CD4-positive, alpha-beta T cell treated with Interferon alpha-2 for 1 hour (primary cell): ENCODE results near the gene B4GALNT1.
"Not testable (repeated sequence)": the region's sequence is repeated elsewhere in the genome, so short reads cannot be mapped to it uniquely, and the experiment has no call there.

Experiments
- DNase-seq, 2 donors: peaks; one replicate each; pipeline ENCODE4 v3.0.0-alpha.2; 2020 to 2022

B4GALNT1 gene

GRCh38 chr12:57632958-57633840, at the start of gene B4GALNT1:
Gene B4GALNT1, minus strand, starts transcription at chr12:57633201. Its CDS starts 1,069 bp downstream, at chr12:57632132.
- peak; percentile 58 to 72 for DNase-seq

- DNase-seq: no peak
These were observed 46.7 kb upstream of the B4GALNT1 start for GRCh38 chr12:57679697-57680096.

DNA sequence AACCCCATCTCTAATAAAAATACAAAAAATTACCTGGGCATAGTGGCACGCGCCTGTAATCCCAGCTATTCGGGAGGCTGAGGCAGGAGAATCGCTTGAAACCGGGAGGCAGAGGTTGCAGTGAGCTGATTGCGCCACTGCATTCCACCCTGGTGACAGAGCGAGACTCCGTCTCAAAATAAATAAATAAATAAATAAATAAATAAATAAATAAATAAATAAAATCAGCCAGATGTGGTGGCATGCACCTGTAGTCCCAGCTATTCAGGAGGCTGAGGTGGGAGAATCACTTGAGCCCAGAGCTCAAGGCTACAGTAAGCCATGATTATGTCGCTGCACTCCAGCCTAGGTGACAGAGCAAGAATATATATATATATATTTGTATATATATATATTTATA, 44.9 kb upstream of the B4GALNT1 start:
- not testable (repeated sequence) for DNase-seq

DNA sequence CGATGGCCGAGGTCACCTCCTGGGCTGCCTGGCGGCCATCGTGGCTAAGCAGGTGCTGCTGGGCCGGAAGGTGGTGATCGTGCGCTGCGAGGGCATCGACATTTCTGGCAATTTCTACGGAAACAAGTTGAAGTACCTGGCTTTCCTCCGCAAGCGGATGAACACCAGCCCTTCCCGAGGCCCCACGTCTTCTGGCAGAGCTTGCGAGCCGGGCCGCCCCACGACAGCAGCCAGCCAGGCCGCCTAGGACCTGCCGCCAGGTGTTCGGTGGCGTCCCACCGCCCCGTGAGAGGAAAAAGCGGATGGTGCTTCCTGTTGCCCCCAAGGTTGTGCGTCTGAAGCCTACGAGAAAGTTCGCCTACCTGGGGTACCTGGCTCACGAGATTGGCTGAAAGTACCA, 41.7 kb upstream of the B4GALNT1 start:
- DNase-seq: no peak

DNA sequence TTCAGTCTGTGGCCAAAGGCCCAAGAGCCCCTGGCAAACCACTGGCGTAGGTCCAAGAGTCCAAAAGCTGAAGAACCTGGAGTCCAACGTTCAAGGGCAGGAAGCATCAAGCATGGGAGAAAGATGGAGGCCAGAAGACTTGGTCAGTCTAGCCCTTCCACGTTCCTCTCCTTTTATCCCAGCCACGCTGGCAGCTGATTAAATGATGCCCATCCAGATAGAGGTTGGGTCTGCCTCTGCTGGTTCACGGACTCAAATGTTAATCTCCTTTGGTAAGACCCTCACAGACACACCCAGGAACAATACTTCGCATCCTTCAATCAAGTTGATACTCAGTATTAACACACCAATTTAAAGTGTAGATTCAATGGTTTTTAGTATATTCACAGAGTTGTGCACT, 39.8 kb upstream of the B4GALNT1 start:
- no peak for DNase-seq

GRCh38 chr12:57671811-57672210, 38.8 kb upstream of the B4GALNT1 start:
- not testable (repeated sequence) for DNase-seq

DNA sequence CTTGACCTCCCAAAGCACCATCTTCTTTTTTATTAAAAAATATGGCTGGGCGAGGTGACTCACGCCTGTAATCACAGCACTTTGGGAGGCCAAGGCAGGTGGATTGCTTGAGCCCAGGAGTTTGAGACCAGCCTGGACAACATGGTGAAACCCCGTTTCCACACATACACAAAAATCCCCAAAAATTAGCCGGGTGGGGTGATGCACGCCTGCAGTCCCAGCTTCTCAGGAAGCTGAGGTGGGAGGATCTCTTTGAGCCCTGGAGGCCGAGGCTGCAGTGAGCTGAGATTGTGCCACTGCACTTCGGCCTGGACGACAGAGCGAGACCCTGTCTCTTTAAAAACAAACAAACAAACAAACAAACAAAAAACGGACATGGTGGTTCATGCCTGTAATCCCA, 36.7 kb upstream of the B4GALNT1 start:
- not testable (repeated sequence) for DNase-seq

DNA sequence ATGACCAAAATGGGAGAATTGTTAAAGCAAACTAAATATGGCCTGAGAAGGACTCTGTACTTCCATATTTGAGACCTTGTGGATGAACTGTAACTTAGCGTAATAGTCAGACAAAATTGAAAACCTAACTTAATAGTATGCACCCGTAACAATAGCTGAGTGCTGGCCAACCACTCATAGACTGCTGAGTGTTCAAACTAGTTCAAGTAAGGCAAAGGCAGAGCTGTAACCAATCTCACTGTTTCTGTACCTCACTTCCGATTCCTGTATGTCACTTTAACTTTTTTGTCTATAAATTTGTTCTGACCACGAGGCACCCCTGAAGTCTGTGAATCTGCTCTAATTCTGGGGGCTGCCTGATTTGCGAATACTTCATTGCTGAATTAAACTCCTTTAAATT, 33.9 kb upstream of the B4GALNT1 start:
- DNase-seq: no peak

DNA sequence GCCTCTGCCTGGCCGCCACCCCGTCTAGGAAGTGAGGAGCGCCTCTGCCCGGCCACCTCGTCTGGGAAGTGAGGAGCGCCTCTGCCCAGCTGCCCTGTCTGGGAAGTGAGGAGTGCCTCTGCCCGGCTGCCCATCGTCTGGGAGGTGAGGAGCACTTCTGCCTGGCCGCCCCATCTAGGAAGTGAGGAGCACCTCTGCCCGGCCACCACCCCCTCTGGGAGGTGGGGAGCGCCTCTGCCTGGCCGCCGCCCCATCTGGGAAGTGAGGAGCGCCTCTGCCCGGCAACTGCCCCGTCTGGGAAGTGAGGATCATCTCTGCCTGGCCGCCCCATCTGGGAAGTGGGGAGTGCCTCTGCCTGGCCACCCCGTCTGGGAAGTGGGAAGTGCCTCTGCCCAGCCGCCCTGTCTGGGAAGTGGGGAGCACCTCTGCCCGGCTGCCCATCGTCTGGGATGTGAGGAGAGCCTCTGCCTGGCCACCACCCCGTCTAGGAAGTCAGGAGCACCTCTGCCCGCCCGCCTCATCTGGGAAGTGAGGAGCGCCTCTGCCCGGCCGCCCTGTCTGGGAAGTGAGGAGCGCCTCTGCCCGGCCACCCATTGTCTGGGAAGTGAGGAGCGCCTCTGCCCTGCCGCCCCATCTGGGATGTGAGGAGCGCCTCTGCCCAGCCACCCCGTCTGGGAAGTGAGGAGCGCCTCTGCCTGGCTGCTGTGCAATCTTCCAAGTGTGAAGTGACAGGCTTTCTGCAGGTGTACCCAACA, 32.2 kb upstream of the B4GALNT1 start:
- DNase-seq: not testable (repeated sequence)

- DNase-seq: no peak
These were observed 28.4 kb upstream of the B4GALNT1 start for GRCh38 chr12:57661376-57661775.

DNA sequence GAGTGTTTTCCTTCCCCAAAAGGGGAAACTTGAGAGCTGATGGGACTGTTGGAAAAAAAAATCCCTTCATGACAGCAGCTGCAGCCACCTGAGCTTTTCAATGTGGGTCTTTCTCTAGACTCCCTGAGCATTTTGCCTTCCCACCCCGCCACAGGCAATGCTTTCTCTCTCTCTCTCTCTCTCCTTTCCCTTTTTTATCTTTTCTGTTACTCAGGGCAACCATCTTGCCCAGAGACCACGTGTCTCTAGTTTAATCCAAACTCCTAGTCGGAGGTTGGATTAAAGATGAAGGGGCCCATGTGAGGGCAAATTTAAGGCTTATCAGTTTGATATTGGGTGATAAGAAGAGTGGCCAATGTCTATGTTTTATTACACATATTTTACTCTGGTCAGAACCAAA, 25.9 kb upstream of the B4GALNT1 start:
- DNase-seq: no peak

GRCh38 chr12:57657744-57658143, 24.7 kb upstream of the B4GALNT1 start:
- no peak for DNase-seq

DNA sequence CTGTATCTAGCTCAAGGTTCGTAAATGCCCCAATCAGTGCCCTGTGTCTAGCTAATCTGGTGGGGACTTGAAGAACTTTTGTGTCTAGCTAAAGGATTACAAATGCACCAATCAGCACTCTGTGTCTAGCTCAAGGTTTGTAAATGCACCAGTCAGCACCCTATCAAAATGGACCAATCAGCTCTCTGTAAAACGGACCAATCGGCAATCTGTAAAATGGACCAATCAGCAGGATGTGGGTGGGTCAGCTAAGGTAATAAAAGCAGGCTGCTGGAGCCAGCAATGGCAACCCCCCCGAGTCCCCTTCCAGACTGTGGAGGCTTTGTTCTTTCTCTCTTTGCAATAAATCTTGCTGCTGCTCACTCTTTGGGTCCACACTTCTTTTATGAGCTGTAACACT, 23.4 kb upstream of the B4GALNT1 start:
- DNase-seq: not testable (repeated sequence)

DNA sequence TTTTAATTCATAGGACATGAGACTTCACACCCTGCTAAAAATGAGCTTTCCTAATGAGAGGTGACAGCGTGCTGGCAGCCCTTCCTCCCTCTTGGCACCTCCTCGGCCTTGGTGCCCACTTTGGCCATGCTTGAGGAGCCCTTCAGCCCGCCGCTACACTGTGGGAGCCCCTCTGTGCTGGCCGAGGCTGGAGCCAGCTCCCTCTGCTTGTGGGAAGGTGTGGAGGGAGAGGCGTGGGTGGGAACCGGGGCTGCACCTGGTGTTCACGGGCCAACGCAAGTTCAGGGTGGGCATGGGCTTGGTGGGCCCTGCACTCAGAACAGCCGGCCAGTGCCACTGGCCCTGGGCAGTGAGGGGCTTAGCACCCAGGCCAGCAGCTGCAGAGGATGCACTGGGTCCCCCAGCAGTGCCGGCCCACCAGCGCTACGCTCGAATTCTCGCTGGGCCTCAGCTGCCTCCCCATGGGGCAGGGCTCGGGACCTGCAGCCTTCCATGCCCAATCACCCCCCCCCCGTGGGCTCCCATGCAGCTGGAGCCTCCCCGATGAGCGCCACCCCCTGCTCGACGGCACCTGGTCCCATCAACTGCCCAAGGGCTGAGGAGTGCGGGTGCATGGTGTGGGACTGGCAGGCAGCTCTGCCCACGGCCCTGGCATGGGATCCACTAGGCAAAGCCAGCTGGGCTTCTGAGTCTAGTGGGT, 22.7 kb upstream of the B4GALNT1 start:
- DNase-seq: no peak

DNA sequence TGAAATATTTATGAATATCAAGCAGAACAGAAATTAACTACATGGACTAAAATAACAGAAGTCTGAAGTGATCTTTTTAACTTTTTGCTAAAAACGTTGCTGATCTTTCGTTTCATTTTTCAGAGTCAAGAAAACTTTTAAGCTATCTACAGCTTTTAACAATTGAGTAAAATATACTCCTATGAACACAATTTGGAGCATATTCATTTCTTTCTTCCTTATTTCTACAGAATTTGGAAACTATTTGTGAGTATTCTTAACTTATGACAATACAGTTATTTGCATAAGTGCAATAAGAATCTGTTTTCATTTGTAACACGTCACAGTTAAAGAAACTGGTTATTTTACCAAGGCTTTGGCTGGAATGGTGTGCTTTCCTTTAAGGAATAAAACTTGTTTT, 21.0 kb upstream of the B4GALNT1 start:
- DNase-seq: no peak

DNA sequence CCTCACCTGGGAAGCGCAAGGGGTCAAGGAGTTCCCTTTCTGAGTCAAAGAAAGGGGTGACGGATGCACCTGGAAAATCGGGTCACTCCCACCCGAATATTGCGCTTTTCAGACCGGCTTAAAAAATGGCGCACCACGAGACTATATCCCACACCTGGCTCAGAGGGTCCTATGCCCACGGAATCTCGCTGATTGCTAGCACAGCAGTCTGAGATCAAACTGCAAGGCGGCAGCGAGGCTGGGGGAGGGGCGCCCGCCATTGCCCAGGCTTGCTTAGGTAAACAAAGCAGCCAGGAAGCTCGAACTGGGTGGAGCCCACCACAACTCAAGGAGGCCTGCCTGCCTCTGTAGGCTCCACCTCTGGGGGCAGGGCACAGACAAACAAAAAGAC, 13.7 kb upstream of the B4GALNT1 start:
- not testable (repeated sequence) for DNase-seq

DNA sequence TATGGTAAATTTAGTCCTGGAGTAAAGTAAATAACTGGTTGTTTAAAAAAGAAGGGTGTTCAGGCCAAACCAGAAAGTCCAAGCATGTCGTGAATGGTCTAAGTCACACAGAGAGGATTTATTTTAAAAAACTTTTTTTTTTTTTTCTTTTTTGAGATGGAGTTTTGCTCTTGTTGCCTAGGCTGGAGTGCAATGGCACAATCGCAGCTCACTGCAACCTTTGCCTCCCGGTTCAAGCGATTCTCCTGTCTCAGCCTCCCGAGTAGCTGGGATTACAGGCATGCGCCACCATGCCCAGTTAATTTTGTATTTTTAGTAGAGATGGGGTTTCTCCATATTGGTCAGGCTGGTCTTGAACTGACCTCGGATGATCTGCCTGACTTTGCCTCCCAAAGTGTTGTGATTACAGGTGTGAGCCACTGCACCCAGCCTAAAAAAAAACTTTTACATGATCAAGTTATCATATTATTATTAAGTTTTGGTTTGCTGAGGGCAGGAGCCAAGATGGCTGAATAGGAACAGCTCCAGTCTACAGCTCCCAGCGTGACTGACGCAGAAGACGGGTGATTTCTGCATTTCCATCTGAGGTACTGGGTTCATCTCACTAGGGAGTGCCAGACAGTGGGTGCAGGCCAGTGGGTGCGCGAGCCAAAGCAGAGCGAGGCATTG, 13.1 kb upstream of the B4GALNT1 start:
- not testable (repeated sequence) for DNase-seq

DNA sequence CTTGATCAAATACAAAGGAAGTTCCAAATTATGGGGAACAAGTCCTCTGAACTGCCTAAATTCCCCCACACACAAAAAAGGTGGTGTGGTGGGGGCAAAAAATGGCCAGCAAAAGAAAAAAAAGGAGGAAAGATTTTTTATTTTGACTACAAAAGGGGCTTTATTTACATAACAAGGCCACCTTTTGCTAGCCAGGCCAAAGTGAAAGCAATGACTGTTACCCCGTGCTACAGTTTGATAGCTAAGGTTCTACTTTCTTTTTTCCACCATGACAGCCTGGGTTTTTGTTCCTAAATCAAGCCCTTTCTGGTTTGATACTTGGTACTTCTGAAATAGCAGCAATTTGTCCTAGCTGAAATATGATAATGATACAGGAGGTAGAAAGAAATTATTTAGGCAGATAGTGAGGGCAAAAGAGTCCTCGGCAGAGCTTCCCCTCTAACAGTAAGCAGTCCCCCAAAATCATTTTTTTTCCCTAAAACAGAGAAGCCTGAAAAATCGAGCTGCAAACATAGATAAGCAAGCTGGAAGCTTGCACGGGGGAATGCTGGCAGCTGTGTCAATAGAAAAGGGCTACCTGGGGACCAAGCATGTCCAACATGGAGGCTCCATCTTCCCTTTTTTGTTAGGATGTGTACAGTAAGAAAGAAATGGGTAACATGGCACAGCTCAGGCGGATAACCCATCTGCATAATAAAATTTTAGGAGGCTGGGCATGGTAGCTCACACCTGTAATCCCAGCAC, 8.9 kb upstream of the B4GALNT1 start:
- no peak for DNase-seq

DNA sequence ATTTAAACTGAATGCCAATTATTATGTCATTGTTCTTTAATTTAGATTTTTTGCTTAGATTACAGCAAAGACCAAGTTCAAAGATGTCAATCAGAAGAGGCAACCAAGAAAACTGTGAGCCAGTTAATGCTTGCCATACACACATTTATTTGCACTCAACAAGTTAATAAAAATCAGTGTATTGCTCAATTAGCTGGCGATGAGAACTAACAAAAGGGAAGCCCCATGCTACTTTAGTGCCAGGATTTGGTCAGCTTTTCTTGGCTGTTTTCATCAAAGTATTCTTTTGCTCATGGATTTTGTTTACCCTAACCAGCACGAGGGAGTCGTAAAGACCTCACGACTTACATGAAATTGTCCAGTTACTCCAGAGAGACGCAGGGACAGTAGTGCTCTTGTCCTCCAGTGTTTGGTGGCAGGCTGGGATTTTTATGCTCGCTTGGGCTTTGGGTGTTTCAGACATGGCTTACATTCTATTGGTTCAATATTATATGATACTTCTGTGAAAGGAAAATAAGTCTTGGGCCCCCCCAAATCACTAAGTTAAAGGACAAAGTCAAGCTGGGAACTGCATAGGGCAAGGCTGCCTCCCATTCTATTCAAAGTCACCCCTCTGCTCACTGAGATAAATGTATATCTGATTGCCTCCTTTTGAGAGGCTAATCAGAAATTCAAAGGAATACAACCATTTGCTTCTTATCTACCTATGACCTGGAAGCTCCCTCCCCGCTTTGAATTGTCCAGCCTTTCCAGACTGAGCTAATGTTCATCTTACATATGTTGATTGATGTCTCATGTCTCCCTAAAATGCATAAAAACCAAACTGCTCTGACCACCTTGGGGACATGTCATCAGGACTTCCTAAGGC, 7.4 kb upstream of the B4GALNT1 start:
- no peak for DNase-seq

DNA sequence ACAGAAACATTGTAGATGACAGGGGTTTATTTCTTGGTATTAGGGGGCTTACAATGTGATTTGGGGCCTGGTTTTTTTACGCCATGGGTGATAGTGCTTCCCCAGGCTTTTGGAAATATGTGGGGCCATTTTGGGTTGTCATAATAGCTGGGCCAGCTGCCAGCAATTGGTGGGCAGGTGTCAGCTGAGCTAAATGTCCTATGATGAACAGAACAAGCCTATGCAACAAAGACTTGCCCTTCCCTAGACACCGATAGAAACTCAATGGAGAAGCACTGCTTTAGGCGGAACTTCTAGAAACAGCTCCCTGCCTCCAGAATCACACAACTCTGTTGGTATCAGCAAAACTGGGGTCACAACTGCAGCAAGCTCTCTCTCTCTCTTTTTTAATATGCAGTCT, 5.1 kb upstream of the B4GALNT1 start:
- DNase-seq: no peak

GRCh38 chr12:57637364-57637763, 4.4 kb upstream of the B4GALNT1 start:
- no peak for DNase-seq
